WI38 (cell line): ENCODE data around the gene PRKCZ.

Experiments
- H3K4me3 ChIP-seq: 2 replicates; pipeline ENCODE4 v1.5.1; 2011; ENCODE audit warnings: low read depth, mild to moderate bottlenecking, control low read depth, low read length
- CTCF ChIP-seq: IDR thresholded peaks from 2 replicates; pipeline ENCODE4 v1.5.1; 2012; ENCODE audit warnings: low read depth, mild to moderate bottlenecking, control low read depth, low read length

The PRKCZ gene

GRCh38 chr1:2132222-2133038 lies 82.2 kb downstream of the PRKCZ start:
- peak; percentile 47 for TF ChIP-seq CTCF
- H3K4me3 ChIP-seq: peak overlapping the region; percentile 56

DNA sequence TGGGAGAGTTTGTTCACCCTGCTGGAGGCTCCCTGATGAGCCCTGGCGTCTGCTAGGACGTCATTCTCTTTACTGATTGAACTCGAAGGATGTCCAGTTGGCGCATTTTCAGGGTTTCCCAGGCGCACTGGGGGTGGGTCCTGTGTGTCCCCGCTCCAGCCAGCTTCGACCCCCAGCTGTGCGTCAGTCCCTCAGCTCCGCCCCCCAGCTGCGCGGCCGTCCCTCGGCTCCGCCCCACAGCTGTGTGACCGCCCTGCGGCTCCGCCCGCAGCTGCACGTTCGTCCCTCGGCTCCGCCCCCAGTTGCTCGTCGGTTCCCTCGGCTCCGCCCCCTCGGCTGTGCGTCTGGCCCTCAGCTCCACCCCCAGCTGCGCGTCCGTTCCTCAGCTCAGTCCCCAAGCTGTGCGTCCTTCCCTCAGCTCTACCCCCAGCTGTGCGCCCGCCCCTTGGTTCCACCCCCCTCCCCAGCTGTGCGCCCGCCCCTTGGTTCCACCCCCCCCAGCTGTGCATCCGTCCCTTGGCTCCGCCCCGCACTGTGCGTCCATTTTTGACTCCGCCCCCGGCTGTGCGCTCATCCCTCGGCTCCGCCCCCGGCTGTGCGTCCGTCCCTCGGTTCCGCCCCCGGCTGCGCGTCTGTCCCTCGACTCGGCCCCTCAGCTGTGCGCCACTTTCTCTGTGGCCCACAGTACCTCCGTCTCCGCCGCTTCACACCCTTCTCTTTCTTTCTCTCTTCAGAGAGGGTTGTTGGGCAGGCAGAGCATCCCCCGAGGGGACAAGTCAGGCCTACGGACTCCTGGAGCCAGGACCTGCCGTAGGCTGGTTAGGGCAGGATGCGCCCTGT lies 83.0 kb downstream of the PRKCZ start:
- H3K4me3 ChIP-seq: peak overlapping the region; percentile 56
- no peak for TF ChIP-seq CTCF

GRCh38 chr1:2133879-2134215 lies 83.6 kb downstream of the PRKCZ start:
- no peak for TF ChIP-seq CTCF
- H3K4me3 ChIP-seq: peak overlapping the region; percentile 20; the same call in 1 of the 2 replicates

GRCh38 chr1:2134266-2134620 lies 84.0 kb downstream of the PRKCZ start:
- no peak overlapping the region for H3K4me3 ChIP-seq
- no peak for TF ChIP-seq CTCF

DNA sequence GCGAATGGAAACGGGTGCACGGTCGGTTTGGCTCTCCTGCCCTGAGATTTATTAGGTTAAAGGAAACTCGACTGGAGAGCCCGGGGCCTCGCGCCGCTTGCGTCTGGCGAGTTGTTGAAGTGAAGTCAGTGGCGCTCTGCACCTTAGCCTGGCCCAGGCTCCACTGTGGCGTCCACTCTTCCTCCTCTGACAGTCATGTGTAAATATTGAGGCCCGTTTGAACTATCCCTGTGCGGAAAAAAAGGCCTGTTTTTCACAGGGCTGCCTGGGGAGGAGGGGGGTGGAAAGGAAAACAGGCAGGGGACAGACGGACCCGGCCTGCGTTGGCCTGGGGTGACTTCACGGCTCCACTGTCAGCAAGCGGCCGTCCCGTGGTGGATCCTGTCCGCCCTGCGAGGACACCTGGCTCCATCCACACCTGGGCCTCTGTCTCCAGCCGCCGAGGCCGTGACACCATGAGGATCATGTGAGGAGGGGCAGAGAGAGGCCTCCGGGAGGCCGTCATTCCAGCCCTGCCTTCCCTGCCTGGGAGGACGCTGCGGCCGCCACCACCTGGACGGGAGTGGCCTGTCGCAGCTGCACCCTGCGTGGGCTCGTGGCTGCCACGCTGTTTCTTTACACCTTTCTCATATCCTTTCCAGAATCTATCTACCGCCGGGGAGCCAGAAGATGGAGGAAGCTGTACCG lies 84.6 kb downstream of the PRKCZ start:
- H3K4me3 ChIP-seq: no peak overlapping the region

DNA sequence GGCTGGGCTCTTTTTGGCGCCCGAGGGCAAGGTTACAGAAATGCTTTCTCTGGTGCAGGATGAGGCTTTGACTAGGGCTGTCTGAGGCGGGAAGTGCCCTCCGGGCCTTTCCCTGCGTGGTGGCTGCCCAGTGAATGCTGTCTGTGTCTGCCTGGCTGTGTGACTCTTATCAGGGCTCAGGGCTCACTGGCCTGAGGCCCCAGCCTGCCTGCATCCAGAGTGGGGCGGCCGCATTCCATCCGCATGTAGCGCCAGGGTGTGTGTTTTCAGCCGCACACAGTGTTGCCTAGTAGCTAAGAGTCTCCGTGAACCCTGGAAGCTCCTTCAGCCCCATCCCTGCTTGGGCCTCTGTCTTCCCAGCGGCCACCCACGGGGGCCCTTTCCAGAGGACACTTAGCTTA lies 85.2 kb downstream of the PRKCZ start:
- H3K4me3 ChIP-seq: no peak overlapping the region
- TF ChIP-seq CTCF: no peak

More for the DNA sequence above, 84.6 kb downstream of the PRKCZ start:
- no peak for TF ChIP-seq CTCF
